ENCODE results near the gene SLIT1. TPM values are rescaled to one million over a fixed set of nuclear protein-coding genes. Genes with fewer than 3 reads are reported as not detected.

The SLIT1 gene
- polyA plus RNA-seq, 1 donor (not counting 4 experiments of a cell fraction or from before 2014, with no cell fraction given) = 0.01 TPM

DNA sequence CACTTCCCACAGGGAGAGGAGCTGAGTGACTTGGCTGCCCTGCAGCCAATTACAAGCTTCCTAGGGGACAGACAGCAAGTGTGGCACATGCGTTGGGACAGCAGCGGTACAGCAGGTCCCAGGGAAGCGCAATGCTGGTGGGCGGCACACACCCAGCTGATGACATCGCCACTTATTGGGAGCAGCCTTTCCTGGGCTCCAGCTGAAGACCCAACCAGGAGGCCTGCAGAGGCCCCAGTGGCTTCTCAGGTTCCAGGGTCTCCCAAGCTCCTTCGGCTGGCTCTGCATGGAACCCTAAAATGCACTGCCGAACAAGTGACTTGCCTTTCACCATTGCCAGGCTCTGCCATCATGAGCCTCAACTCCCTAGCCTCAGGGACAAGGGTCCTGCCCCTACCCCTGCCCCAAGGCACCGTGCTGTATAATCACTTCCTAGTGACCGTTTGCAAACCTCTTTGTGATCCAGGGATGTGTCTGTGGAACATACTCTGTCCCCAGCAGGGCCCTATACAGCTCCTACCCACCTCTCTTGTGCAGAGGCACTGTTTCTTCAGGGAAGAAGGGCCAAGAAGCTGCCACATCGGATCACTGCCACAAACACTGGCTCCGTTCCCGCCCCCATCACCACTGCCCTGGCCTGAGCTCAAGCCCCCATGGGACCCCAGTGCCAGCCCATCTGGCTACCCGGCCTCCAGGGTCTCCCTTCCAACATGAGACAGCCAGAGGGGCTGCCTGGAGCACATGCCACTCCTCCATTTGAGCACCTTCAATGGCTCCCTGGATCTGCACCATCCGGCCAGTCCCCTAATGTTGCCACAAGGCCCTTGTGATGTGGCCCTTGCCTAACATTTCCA lies 19.3 kb upstream of the SLIT1 start:
- DNase-seq (ENCODE audit: low read depth, low spot score) = no peak
- H3K4me1 ChIP-seq (ENCODE audit: control insufficient read depth, extremely low read depth, insufficient read depth, low read length) = no peaks in the 10 kb centered on the region
- no peak overlapping the region for H3K4me2 ChIP-seq (ENCODE audit: control insufficient read depth, extremely low read depth, insufficient read depth, low read depth, low read length)
- dilution Hi-C loops (cut with MboI; ENCODE audit: extremely low pct_ligation_motif_present, low sequenced_read_pairs) = no loop called here
- no peaks in the 10 kb centered on the region for H3K9me1 ChIP-seq (ENCODE audit: control insufficient read depth, extremely low read depth, insufficient read depth, low read length)
- H3K27me3 ChIP-seq (ENCODE audit: control insufficient read depth, extremely low read depth, insufficient read depth, low read length) = peaks cover 9% of the 10 kb centered on the region
- no peak for FAIRE-seq
- TF ChIP-seq EZH2 (IDR thresholded peaks at IDR 0.05; ENCODE audit: low read length) = no peak
- TF ChIP-seq, protein P1, sequence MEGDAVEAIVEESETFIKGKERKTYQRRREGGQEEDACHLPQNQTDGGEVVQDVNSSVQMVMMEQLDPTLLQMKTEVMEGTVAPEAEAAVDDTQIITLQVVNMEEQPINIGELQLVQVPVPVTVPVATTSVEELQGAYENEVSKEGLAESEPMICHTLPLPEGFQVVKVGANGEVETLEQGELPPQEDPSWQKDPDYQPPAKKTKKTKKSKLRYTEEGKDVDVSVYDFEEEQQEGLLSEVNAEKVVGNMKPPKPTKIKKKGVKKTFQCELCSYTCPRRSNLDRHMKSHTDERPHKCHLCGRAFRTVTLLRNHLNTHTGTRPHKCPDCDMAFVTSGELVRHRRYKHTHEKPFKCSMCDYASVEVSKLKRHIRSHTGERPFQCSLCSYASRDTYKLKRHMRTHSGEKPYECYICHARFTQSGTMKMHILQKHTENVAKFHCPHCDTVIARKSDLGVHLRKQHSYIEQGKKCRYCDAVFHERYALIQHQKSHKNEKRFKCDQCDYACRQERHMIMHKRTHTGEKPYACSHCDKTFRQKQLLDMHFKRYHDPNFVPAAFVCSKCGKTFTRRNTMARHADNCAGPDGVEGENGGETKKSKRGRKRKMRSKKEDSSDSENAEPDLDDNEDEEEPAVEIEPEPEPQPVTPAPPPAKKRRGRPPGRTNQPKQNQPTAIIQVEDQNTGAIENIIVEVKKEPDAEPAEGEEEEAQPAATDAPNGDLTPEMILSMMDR (optimal IDR thresholded peaks at IDR 0.05 in 1 of 3, IDR thresholded peaks at IDR 0.05 in 1 of 3, conservative IDR thresholded peaks at IDR 0.05 in 1 of 3; ENCODE audit: extremely low read depth in 1 of 3, insufficient read depth in 2 of 3, low read length in 3 of 3) = no peak
- no peak overlapping the region for H3K9ac ChIP-seq (ENCODE audit: control insufficient read depth, extremely low read depth, insufficient read depth, low read length)
- no peak overlapping the region for H2AFZ ChIP-seq (ENCODE audit: control insufficient read depth, low read length)
- no peak overlapping the region for H3K4me3 ChIP-seq (ENCODE audit: control insufficient read depth in 2 of 3, extremely low read depth in 1 of 3, insufficient read depth in 2 of 3, low read depth in 1 of 3, low read length in 3 of 3)
- no peaks in the 10 kb centered on the region for H4K20me1 ChIP-seq (ENCODE audit: control insufficient read depth, extremely low read depth, insufficient read depth, low read length)
- H3K27ac ChIP-seq (ENCODE audit: control insufficient read depth, insufficient read depth, low read length) = no peak overlapping the region
- no peaks in the 10 kb centered on the region for H3K9me3 ChIP-seq (ENCODE audit: control insufficient read depth, low read depth, low read length)
- H3K79me2 ChIP-seq (ENCODE audit: control insufficient read depth, insufficient read depth, low read length) = no peaks in the 10 kb centered on the region
- no peaks in the 10 kb centered on the region for H3K36me3 ChIP-seq (ENCODE audit: control insufficient read depth in 2 of 2, extremely low read depth in 1 of 2, insufficient read depth in 2 of 2, low read length in 2 of 2)

DNA sequence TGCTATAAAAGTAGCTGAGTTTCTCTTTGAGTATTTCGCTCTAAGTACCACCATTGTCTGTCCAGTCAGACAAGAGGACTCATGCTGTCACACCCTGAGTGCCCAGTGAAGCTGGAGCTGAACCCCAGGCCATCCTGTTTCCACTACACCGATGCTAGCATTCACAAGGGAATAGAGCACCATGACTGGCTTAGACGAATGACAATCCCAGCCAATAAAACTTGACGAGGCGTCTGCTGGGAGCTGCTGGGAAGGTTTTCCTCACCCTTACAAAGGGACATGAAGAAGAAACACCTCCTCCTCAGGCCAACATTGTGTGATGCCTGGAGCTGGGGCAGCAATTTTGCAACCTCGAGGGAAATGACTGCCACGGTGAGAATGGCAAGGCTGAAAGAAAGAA lies 17.5 kb upstream of the SLIT1 start:
- dilution Hi-C loops (cut with MboI; ENCODE audit: extremely low pct_ligation_motif_present, low sequenced_read_pairs) = no loop called here
- no peak for TF ChIP-seq EZH2 (IDR thresholded peaks at IDR 0.05; ENCODE audit: low read length)
- TF ChIP-seq, protein P1 (optimal IDR thresholded peaks at IDR 0.05 in 1 of 3, IDR thresholded peaks at IDR 0.05 in 1 of 3, conservative IDR thresholded peaks at IDR 0.05 in 1 of 3; ENCODE audit: extremely low read depth in 1 of 3, insufficient read depth in 2 of 3, low read length in 3 of 3) = no peak
- no peak overlapping the region for H3K9ac ChIP-seq (ENCODE audit: control insufficient read depth, extremely low read depth, insufficient read depth, low read length)
- H3K79me2 ChIP-seq (ENCODE audit: control insufficient read depth, insufficient read depth, low read length) = no peaks in the 10 kb centered on the region
- H4K20me1 ChIP-seq (ENCODE audit: control insufficient read depth, extremely low read depth, insufficient read depth, low read length) = no peaks in the 10 kb centered on the region
- FAIRE-seq = no peak
- no peaks in the 10 kb centered on the region for H3K36me3 ChIP-seq (ENCODE audit: control insufficient read depth in 2 of 2, extremely low read depth in 1 of 2, insufficient read depth in 2 of 2, low read length in 2 of 2)
- no peak overlapping the region for H2AFZ ChIP-seq (ENCODE audit: control insufficient read depth, low read length)
- H3K4me1 ChIP-seq (ENCODE audit: control insufficient read depth, extremely low read depth, insufficient read depth, low read length) = no peaks in the 10 kb centered on the region
- H3K4me3 ChIP-seq (ENCODE audit: control insufficient read depth in 2 of 3, extremely low read depth in 1 of 3, insufficient read depth in 2 of 3, low read depth in 1 of 3, low read length in 3 of 3) = no peak overlapping the region
- no peaks in the 10 kb centered on the region for H3K9me1 ChIP-seq (ENCODE audit: control insufficient read depth, extremely low read depth, insufficient read depth, low read length)
- DNase-seq (ENCODE audit: low read depth, low spot score) = no peak
- no peaks in the 10 kb centered on the region for H3K9me3 ChIP-seq (ENCODE audit: control insufficient read depth, low read depth, low read length)
- no peak overlapping the region for H3K27ac ChIP-seq (ENCODE audit: control insufficient read depth, insufficient read depth, low read length)
- H3K27me3 ChIP-seq (ENCODE audit: control insufficient read depth, extremely low read depth, insufficient read depth, low read length) = peaks cover 18% of the 10 kb centered on the region
- H3K4me2 ChIP-seq (ENCODE audit: control insufficient read depth, extremely low read depth, insufficient read depth, low read depth, low read length) = no peak overlapping the region

Data from keratinocyte (primary cell).